ENCODE measurements around the gene XIRP2.

The XIRP2 gene

GRCh38 chr2:167136879-167137596, 248.8 kb downstream of the XIRP2 start:
- DNase-seq: no peak

- no peak for DNase-seq
These were observed 252.1 kb downstream of the XIRP2 start for GRCh38 chr2:167140330-167140729.

- no peak for DNase-seq
These were observed 252.5 kb downstream of the XIRP2 start for GRCh38 chr2:167140767-167141166.

GRCh38 chr2:167142554-167142953, 254.3 kb downstream of the XIRP2 start:
- no peak for DNase-seq

- DNase-seq: no peak
These were observed 256.1 kb downstream of the XIRP2 start for GRCh38 chr2:167144179-167144898.

GRCh38 chr2:167147271-167147941, 259.1 kb downstream of the XIRP2 start:
- DNase-seq: no peak

- DNase-seq: no peak
These were observed 263.6 kb downstream of the XIRP2 start for GRCh38 chr2:167151894-167152293.

- no peak for DNase-seq
These were observed 269.2 kb downstream of the XIRP2 start for GRCh38 chr2:167157523-167157922.

GRCh38 chr2:167177196-167177595, 288.9 kb downstream of the XIRP2 start:
- DNase-seq: no peak

- DNase-seq: no peak
These were observed 292.9 kb downstream of the XIRP2 start for GRCh38 chr2:167181134-167181533.

- DNase-seq: no peak
These were observed 293.4 kb downstream of the XIRP2 start for GRCh38 chr2:167181688-167182087.

- no peak for DNase-seq
These were observed 294.1 kb downstream of the XIRP2 start for GRCh38 chr2:167182403-167182802.

- peak; percentile 44 for DNase-seq
These were observed 295.7 kb downstream of the XIRP2 start for GRCh38 chr2:167183931-167184330.

- no peak for DNase-seq
These were observed 298.2 kb downstream of the XIRP2 start for GRCh38 chr2:167186465-167186864.

GRCh38 chr2:167187049-167187727, 298.9 kb downstream of the XIRP2 start:
- DNase-seq: no peak

GRCh38 chr2:167187978-167188967, 300.0 kb downstream of the XIRP2 start:
- no peak for DNase-seq

GRCh38 chr2:167190053-167190452, 301.8 kb downstream of the XIRP2 start:
- DNase-seq: peak; percentile 64

- DNase-seq: no peak
These were observed 303.3 kb downstream of the XIRP2 start for GRCh38 chr2:167191588-167191987.

GRCh38 chr2:167192833-167193232, 304.6 kb downstream of the XIRP2 start:
- DNase-seq: no peak

- no peak for DNase-seq
These were observed 308.4 kb downstream of the XIRP2 start for GRCh38 chr2:167196461-167197252.

GRCh38 chr2:167198009-167198408, 309.7 kb downstream of the XIRP2 start:
- no peak for DNase-seq

Data from NCI-H446 treated with DMSO at 0.1 percent for 48 hours (cell line).